SK-N-SH (cell line): ENCODE data around the gene ILK.

Experiments used
- CTCF ChIP-seq: fragments of 200-600 bp; sonication (generic); IDR thresholded peaks from 2 replicates; pipeline ENCODE4 v1.6.1; 2017; ENCODE audit warnings: antibody characterized with exemption, mild to moderate bottlenecking, moderate library complexity
- ELF1 ChIP-seq: IDR thresholded peaks from 2 replicates; pipeline ENCODE4 v1.4.0; 2012
- EP300 ChIP-seq, 2 experiments: IDR thresholded peaks; 2 replicates each; pipeline versions ENCODE4 v1.4.0 to v1.6.1; 2012; ENCODE audit warnings: borderline replicate concordance in 1 of 2, low read depth in 1 of 2, low read length in 1 of 2
- JUND ChIP-seq: IDR thresholded peaks from 2 replicates; pipeline ENCODE4 v1.4.0; 2012
- POLR2AphosphoS5 ChIP-seq: IDR thresholded peaks from 2 replicates; pipeline ENCODE4 v1.6.1; 2012; ENCODE audit warnings: low read depth, low read length
- REST ChIP-seq: IDR thresholded peaks from 2 replicates; pipeline ENCODE4 v1.6.1; 2012; ENCODE audit warnings: mild to moderate bottlenecking, low read depth, low read length, moderate library complexity
- SIN3A ChIP-seq: IDR thresholded peaks from 2 replicates; pipeline ENCODE4 v1.6.1; 2012; ENCODE audit warnings: low read depth, mild to moderate bottlenecking, low read length, moderate library complexity, borderline replicate concordance
- SMC3 ChIP-seq: IDR thresholded peaks from 2 replicates; pipeline ENCODE4 v1.6.1; 2012; ENCODE audit warnings: low read depth, low read length, improper control_type of control experiment
- TCF12 ChIP-seq: IDR thresholded peaks from 2 replicates; pipeline ENCODE4 v1.4.0; 2012
- TEAD4 ChIP-seq: IDR thresholded peaks from 2 replicates; pipeline ENCODE4 v1.4.0; 2012; ENCODE audit warnings: mild to moderate bottlenecking, borderline replicate concordance; ENCODE audit not compliant: insufficient read depth
- YY1 ChIP-seq: IDR thresholded peaks from 2 replicates; pipeline ENCODE4 v1.4.0; 2012; ENCODE audit warnings: low read depth, mild to moderate bottlenecking

- TF ChIP-seq CTCF: no peak
- no peak for TF ChIP-seq POLR2AphosphoS5
- no peak for TF ChIP-seq TEAD4
- TF ChIP-seq ELF1: no peak
- no peak for TF ChIP-seq REST
- TF ChIP-seq EP300 (IDR thresholded peaks at IDR 0.05; ENCODE audit: borderline replicate concordance in 1 of 2, low read depth in 1 of 2, low read length in 1 of 2): no peak
- no peak for TF ChIP-seq YY1
- no peak for TF ChIP-seq TCF12
- no peak for TF ChIP-seq JUND
- no peak for TF ChIP-seq SIN3A
- TF ChIP-seq SMC3: no peak
Measured at GRCh38 chr11:6571434-6572008, 32.1 kb upstream of the ILK start.
